A204.1 (cell line): ENCODE measurements around the gene ST8SIA5.

Source experiments
- FAIRE-seq: peaks from 2 replicates; lab custom pipeline; 2012; peaks lifted over from hg19 to GRCh38; lab: Jason Lieb, UNC

The ST8SIA5 gene

DNA sequence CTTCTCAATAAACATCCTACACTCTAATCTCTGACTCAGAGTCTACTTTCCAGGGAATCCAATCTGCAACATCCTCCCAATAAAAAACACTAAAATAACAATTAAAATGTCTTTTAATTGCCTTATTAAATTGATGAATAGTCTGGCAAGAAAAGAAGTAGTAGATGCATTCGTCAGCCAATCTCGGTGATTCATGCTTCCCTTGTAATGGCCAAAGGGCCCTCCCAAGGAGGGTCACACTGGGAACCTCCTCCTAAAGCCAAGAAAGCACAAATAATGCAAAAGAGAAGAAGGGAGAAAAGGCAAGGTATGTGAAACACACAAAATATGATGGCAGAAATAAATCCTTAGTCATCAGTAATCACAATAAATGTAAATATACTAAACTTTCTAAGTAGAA is 16.8 kb downstream of the ST8SIA5 start:
- no peak for FAIRE-seq

- FAIRE-seq = no peak
Measured at GRCh38 chr18:46738491-46738890, 18.4 kb downstream of the ST8SIA5 start.

DNA sequence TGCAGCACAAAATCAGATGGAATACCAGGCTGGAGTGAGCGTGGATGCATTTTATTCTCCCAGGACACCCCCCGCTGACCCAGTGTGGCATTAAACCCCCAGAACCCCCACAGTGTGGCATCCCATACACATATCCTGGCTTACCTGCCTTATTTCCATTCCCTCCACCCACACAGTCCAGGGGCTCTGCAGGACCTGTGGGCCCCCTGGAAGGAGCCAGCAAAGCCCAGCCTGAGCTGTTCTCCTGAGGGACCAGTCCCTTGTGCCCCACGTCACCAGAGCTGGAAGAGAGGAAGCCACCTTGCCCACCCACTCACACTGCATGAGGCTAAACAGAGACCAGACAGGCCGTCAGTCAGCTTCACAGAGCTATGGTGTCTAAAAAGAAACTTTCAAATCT is 20.1 kb downstream of the ST8SIA5 start:
- FAIRE-seq = no peak

DNA sequence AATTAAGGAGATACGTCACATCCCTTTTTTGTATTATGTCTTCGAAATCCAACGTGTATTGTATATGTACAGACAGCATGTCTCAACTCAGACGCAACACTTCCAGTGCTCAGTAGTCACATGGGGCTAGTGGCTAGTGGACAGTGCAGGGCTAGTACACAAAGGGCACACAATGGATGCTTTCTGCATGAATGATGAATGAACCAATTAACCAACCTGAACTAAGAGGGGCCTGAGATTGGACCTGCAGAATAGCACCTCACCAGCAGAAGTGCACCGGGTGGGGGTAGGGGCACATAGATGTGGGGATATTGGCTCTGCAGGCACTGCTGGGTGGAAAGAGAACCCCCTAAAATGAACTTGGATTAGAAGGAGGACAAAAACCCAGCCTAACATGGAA is 20.7 kb downstream of the ST8SIA5 start:
- FAIRE-seq = no peak

- FAIRE-seq = no peak
Measured at GRCh38 chr18:46734981-46735380, 21.9 kb downstream of the ST8SIA5 start.

- FAIRE-seq = no peak
Measured at GRCh38 chr18:46733872-46734271, 23.0 kb downstream of the ST8SIA5 start.

DNA sequence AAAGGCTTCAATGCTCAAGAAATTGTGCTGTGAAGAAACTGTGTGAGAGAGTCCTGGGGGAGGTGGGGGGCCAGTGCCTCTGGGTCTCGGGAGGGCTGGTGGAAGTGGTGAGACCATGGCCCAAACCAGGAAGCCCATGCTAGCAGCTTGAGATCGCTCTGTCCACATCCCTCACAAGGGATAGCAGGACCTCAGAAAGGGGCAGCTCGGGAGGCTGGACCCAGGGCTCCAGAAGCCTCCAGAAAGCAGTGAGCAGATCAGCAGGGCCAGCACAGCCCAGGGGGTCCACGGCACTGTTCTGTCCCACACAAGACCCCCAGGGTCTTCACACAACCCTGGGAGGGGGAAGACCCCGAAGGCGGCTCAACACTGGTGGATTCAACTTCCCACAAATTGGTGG is 24.1 kb downstream of the ST8SIA5 start:
- no peak for FAIRE-seq

- FAIRE-seq = no peak
Measured at GRCh38 chr18:46732201-46732600, 24.7 kb downstream of the ST8SIA5 start.

DNA sequence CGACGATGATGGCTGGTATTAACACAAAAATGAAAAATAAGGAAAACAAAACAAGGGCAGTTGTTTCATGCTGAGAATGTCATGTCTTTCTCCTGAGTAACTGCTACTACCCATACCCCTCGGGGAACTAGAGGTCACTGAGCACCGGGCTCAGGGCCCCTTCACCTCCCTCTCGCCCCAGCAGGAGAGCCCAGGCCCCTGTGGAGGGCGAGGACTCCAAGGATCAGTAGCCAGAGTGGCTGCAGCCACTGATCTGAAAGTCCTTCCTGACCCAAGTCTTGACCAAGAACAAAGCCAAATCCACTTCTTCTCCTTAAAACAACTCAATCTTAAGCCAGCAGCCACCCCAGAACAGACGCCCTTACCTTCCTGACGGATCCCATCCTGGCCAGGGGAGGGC is 25.5 kb downstream of the ST8SIA5 start:
- no peak for FAIRE-seq

GRCh38 chr18:46728219-46728930 is 28.5 kb downstream of the ST8SIA5 start:
- FAIRE-seq = no peak

DNA sequence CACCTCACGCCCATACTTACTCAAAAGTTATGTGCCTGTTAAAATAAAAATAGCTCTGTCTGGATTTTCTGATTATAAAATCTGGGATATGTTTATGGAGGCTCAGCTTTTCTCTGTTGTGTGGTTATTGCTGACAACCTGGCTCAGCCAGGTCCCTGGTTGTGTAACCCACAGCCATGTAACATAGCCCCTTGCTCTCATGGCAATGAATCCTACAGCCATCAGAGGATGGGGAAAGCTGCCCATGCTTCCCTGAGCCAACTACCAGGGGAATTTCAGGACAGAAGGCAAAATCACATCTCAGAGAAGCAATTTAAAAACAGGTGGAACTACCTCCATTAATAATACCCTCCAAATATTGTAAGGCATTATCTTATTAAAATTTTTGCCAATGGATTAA is 29.7 kb downstream of the ST8SIA5 start:
- no peak for FAIRE-seq

DNA sequence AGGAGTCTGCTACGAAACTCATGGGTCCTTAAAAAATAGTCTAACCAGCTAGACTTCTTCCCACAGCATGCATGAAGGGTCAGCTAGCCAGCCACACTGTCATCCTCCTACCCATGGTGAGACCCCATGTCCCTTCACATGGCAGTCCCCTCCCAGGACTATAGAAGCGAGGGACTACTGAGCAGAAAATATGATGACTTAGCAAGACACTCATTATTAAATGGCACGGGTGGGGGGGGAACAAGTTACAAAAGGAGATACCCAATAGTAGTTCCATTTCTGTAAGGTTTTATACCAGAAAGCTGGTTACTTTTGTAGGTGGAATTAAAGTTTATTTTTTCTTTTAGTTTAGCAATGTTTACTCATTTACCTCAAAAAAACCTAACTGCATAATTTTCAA is 31.5 kb downstream of the ST8SIA5 start:
- no peak for FAIRE-seq

DNA sequence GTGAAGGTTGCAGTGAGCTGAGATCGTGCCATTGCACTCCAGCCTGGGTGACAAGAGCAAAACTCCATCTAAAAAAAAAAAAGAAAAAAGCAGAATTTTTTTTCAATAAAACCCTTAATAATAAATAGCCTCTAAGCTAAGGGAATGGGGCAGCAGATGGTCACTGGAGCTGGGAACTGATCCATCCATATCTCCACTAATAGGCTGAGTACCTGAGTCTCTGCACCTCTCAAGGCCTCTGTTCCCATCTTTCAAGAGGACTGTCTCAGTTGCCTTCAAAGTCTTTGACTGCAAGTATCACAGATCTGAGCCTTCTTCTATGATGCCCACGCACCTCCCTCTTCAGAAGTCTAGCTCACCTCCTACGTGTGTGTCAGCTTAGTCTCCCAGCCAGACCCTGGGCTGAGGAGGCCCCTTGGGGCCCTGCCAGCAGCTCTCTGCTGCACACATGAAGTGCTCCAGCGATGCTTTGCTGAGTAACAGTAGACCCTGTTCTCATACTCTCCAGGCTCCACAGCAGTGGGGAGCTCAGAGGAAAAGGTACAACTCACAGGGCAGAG is 32.9 kb downstream of the ST8SIA5 start:
- FAIRE-seq = no peak

DNA sequence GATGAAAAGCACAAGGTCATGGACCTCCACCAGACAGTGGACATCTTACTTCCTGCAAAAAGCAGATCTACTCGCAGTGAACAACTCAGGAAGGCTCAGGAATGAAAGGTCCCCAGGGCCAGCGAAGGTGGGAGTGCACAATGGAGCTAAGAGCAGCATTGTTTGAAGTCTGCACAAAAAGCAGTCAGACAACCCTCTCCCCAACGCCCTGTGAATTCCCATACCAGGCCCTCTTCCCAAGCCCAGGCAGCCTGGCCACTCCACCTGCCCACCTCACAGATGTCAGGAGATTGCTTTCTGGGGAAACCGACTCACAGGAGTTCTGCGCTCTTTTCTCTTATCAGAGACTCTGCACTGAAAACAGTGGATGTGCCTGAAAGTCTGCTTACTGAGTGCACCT is 34.8 kb downstream of the ST8SIA5 start:
- no peak for FAIRE-seq

DNA sequence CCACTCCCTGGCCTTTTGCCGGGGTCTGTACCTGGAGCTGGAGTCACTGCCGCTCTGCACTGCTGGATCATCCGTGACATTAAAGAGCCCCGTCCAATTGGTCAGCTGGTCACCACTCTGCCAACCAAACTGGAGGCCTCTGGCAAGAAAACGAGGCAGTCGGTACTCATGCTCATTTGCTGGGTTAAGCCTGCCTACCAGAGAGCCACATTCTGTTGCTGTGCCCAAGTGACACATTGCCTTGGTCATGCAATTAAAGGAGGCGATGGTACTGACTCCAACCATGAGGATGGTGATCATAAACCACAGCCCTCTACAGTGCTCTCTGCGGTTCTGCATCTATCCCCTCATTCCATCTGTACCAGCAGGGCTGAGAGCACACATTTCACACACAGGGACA is 35.5 kb downstream of the ST8SIA5 start:
- FAIRE-seq = no peak

DNA sequence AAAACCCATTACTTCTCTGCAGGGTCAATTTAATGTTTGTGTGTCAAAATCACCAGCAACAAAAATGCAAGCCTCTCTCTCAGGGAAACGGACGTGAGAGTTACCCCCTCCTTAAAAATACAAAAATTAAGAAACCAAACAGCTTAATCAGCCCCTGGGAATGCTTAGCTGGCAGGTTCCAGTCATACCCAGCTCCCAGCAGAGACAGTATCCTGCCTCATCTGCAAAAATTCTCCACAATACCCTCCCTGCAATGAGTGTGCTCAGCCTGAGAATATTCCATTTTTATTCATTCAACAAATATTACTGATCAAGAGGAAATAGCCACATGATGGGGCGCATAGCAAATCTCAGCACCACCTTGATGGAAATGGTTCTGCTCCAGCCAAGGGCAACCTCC is 36.3 kb downstream of the ST8SIA5 start:
- no peak for FAIRE-seq

- FAIRE-seq = no peak
Measured at GRCh38 chr18:46720092-46720491, 36.8 kb downstream of the ST8SIA5 start.

GRCh38 chr18:46719388-46719787 is 37.5 kb downstream of the ST8SIA5 start:
- no peak for FAIRE-seq

GRCh38 chr18:46718501-46719341 is 38.1 kb downstream of the ST8SIA5 start:
- no peak for FAIRE-seq

- FAIRE-seq = no peak
Measured at GRCh38 chr18:46716827-46717226, 40.0 kb downstream of the ST8SIA5 start.

- no peak for FAIRE-seq
Measured at GRCh38 chr18:46716336-46716735, 40.5 kb downstream of the ST8SIA5 start.

GRCh38 chr18:46715062-46715461 is 41.8 kb downstream of the ST8SIA5 start:
- no peak for FAIRE-seq

- no peak for FAIRE-seq
Measured at GRCh38 chr18:46712406-46712805, 44.4 kb downstream of the ST8SIA5 start.

DNA sequence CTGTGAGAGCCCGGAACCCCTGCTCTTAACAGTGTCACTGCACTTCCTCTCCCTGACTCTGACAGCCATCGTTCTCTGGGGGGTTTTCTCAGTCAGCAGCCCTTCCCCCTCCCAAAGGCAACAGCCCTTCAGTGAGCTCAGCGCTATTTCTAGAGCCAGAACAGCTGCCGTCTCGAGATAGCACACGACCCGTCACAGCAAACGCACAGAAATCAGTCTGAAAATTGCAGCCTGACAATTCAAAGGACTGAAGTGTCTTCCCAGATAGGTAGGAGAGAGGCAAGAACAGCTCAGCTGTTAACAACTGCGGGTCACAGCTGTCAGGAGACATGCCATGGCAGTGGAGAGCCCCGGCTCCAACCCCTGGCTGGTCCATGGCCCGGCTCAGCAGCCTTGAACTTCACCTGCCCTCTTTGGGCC is 45.4 kb downstream of the ST8SIA5 start:
- FAIRE-seq = no peak
